ENCODE results near the gene LARP4.
"Not testable (repeated sequence)": the region's sequence is repeated elsewhere in the genome, so short reads cannot be mapped to it uniquely, and the experiment has no call there.

GRCh38 chr12:50449671-50450070 lies 49.0 kb downstream of the LARP4 start:
- not testable (repeated sequence) for TF ChIP-seq POLR2A (IDR thresholded peaks at IDR 0.05; ENCODE audit: low read depth, low read length); CTCF (IDR thresholded peaks at IDR 0.05; ENCODE audit: extremely low read depth in 1 of 2, insufficient read depth in 1 of 2, low read depth in 1 of 2, low read length in 2 of 2)
